Measurements from ENCODE around the gene LILRA5.
"Not testable (repeated sequence)": the region's sequence is repeated elsewhere in the genome, so short reads cannot be mapped to it uniquely, and the experiment has no call there.

The LILRA5 gene

DNA sequence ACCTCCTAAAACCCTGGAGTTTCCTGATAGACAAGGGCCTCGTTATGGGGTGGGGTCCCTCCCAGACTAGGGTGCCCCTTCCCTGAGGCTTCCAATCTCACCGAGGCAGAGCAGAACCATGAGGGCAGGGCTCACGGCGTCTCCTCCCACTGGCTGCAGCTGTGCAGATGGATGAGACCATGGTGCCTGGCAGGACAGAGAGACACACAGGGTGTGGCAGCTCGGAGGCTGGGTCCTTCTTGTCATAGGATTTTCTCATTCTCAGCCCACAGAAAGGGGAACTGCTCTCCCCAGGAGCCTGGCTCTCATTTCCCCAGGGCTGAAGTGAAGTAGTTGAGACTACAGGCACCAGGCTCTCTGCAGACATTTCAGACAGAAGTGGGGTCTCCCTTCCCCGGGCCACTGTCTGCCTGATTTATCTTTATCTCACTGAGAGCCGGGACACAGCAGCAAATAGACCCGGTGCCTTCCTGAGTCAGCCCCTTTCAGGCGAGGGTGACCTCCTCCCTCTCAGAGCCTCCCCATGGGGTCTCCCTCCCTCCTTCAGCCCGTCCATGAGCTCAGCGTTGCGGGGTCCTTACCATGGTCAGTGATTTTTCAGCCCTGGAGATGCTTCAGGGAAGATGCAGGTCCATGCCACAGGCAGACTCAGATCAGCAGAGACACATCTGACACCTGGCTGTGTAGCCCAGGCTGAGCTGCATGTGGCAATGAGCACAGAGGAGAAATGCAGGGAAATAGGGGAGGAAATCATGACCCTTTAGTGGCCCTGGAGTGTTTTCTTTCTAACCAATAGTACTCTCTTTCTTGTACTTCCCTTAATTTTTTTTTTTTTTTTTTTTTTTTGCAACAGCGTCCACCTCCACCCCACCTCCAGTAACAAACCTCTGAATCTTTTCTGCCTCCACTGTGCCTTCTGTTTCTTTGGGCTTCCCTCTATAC, at the start of gene LILRA5:
Gene LILRA5, minus strand, starts transcription at position 731 of the 942 bp plus-strand sequence. Its CDS starts 147 bp downstream, at position 584.
- in situ Hi-C loops (cut with HindIII; ENCODE audit: low pct_unique_long_range_greater_than_20kb, low sequenced_read_pairs), result no loop called here
- DNase-seq (ENCODE audit: low read depth in 1 of 2, low spot score in 1 of 2), result no peak
- TF ChIP-seq JUND (IDR thresholded peaks at IDR 0.05; ENCODE audit: low read depth), result no peak

DNA sequence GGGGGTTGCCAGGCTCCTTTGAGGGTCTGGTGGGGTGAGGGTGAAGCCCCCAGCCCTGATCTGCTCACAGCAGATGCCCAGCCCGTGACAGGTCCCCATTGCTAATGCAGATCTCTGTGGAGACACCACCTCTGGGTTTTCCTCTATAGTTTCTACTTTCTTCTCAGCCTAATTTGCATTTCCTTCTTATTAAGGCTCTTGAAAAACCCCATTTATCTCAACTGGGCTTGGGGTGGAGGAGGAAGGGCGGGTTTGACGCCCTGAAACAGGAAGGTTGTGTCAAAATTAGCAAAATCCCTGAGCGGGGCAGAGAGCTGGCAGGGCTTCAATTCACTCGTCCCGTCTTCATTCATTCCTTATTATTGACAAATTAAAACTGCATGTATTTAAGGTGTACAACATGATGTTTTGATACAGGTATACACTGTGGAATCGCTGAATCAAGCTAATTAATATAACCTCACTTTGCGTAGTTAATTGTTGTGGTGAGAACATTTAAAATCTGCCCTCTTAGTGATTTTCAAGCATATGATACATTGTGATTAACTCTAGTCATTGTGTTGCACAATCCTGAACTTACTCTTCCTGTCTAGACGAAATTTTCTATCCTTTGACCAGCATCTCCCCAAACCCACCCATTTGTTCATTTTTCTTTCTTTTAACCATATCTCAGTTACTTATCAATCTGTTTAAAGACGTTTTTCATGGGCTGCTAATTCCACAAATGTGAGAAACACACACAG, 48.9 kb upstream of the LILRA5 start:
- in situ Hi-C loops (cut with HindIII; ENCODE audit: low pct_unique_long_range_greater_than_20kb, low sequenced_read_pairs); DNase-seq (ENCODE audit: low read depth in 1 of 2, low spot score in 1 of 2): not testable (repeated sequence)

DNA sequence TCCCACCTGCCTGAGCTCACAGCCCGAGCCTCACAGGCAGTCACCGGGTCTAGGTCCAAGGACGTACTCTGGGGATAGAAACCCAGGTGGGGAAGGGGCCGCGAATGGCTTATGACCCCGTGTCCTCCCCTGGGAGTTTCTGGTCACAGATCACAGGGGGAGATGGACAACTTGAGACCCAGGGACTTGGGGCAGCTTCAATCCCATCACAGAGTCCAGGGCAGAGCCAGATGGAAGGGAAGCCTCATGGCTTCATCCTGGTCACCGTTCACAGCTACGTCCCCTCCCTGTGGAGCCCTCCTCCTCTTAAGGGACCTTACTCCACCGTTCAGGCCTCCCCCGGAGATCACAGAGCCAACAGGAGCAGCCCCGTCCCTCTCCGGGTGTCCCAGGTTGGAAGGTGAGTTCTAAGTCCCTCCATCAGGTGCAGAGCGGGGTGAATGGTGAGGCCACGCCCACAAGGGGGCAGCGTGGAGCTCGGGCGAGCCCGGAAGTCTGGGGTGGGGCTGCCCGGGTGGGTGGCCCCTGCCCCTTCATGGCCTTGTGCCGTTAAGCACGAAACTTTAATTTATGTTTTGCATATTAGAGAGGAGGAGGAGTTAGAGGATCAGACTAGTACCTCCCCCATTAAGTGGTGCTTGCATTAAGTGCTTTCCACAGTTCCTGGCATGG, 46.3 kb upstream of the LILRA5 start:
- in situ Hi-C loops (cut with HindIII; ENCODE audit: low pct_unique_long_range_greater_than_20kb, low sequenced_read_pairs); DNase-seq (ENCODE audit: low read depth in 1 of 2, low spot score in 1 of 2): not testable (repeated sequence)

DNA sequence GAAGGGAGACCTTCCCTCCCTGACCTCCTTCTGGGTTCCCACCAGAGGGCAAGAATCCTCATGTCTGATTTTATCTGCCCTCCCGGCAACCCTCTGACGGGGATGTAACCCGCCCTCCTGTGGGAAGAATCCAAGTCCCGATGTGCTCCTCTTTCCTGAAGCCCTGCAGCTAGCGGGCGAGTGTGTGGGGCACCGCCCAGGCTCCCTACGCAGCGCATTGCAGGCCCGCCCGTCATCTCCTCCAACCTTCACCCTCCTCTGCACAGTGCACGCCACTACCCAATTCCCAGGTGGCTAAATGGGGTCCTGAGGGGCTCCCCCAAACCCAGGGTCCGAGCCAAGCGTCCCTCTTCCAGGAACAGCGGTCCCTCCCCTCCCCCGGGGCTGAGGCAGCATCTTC, 44.4 kb upstream of the LILRA5 start:
- in situ Hi-C loops (cut with HindIII; ENCODE audit: low pct_unique_long_range_greater_than_20kb, low sequenced_read_pairs), result no loop called here
- no peak for TF ChIP-seq JUND (IDR thresholded peaks at IDR 0.05; ENCODE audit: low read depth)
- DNase-seq (ENCODE audit: low read depth in 1 of 2, low spot score in 1 of 2), result no peak

DNA sequence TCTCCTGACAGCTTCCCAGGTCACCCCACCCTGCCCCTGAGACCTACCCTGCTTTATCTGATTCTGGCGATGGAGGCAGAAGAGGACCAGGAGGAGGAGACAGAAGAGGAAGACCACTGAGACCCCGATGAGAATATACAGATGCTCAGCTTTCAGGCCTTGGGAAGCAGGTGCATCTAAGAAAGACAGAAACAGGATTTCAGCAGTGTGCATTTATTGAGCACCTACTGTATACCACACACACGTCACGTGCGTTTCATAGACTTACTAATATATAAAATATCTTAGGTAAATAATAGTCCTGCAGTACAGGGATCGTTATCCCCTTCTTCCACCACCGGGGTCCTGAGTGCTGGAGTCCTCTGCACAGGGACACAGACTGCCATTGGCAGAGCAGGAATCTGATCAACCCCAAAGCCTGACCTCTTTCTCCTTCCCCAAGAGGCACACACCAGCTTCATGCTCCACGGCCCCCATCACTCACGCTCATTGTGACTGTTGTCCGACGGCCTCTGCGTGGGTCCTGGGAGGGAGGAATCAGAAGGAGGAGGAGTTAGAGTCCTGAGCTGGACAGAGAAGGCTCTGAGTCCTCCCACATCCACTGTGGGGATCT, 43.6 kb upstream of the LILRA5 start:
- no peak for DNase-seq (ENCODE audit: low read depth in 1 of 2, low spot score in 1 of 2)
- in situ Hi-C loops (cut with HindIII; ENCODE audit: low pct_unique_long_range_greater_than_20kb, low sequenced_read_pairs), result no loop called here
- no peak for TF ChIP-seq JUND (IDR thresholded peaks at IDR 0.05; ENCODE audit: low read depth)

DNA sequence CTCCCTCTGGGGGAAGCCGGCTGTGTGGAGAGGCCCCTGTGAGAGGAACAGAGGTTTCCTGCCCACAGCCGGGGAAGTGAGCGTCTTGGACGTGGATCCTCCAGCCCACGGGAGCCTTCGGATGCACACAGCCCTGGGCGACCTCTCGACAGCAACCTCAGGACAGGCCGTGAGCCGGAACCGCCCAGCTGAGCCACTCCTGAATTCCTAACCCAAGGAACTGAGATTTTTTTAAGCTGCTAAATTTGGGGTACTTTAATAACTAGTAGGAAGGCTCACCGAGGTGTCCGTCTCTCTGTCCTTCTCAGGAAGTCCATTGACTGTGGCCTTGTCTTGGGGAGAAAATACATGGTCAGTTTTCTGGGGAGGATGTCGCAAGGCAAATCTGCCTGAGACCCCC, 42.7 kb upstream of the LILRA5 start:
- in situ Hi-C loops (cut with HindIII; ENCODE audit: low pct_unique_long_range_greater_than_20kb, low sequenced_read_pairs), result no loop called here
- no peak for TF ChIP-seq JUND (IDR thresholded peaks at IDR 0.05; ENCODE audit: low read depth)
- no peak for DNase-seq (ENCODE audit: low read depth in 1 of 2, low spot score in 1 of 2)

DNA sequence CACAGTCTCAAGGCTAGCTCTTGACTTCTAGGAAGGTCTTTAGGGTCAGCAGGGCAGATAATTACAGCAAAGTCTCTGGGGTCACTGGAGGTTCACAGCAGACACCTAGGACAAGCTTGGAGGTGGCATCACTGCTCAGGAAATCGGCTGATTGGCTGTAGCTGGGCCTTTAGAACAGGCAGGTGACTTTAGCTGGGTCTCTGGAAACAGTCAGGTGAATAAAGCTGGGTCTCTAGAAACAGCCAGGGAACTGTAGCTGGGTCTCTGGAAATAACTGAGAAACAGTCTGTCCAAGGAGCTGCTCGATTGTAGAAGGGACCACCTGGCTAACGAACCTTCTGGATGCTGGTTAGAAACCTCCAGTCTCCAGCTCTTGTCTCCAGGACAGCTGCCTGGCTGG, 41.8 kb upstream of the LILRA5 start:
- no peak for TF ChIP-seq JUND (IDR thresholded peaks at IDR 0.05; ENCODE audit: low read depth)
- no peak for DNase-seq (ENCODE audit: low read depth in 1 of 2, low spot score in 1 of 2)
- in situ Hi-C loops (cut with HindIII; ENCODE audit: low pct_unique_long_range_greater_than_20kb, low sequenced_read_pairs), result no loop called here

DNA sequence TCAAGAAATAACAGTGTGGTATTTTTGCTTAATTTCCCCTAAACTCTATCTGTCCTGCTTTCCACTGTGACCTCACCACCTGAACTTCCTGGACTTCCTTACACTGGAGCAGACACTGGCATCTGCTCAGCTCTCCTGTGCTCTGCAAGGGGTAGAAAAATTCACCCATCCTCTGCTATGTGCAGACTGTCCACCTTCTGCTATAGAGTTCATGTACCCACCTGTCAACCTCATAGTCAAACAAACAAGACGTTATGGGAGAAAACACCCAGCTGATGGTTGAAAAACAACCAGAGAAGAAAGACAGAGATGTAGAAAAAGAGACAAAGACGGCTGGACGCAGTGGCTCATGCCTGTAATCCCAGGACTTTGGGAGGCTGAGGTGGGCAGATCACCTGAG, 39.6 kb upstream of the LILRA5 start:
- DNase-seq (ENCODE audit: low read depth in 1 of 2, low spot score in 1 of 2), result no peak
- in situ Hi-C loops (cut with HindIII; ENCODE audit: low pct_unique_long_range_greater_than_20kb, low sequenced_read_pairs), result no loop called here
- no peak for TF ChIP-seq JUND (IDR thresholded peaks at IDR 0.05; ENCODE audit: low read depth)

DNA sequence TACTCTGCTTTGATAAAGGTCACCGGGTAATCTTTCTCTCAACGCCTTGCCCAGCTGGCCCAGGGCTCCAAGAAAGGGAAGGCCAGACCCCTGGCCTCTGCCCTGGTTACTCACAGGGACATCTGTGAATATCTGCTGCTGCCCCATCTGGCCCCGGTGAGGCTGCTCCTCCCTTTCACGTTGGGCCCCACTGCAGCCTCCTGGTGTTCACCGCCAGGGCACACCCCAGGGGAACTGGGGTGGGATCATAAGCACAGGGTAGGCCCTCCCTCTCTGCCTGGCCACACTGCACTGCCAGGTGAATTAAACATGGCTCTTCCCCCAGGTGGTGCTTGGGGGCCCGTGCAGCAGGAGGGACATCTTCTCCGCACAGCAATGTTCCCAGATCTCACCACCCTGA, 39.1 kb upstream of the LILRA5 start:
- in situ Hi-C loops (cut with HindIII; ENCODE audit: low pct_unique_long_range_greater_than_20kb, low sequenced_read_pairs), result no loop called here
- no peak for TF ChIP-seq JUND (IDR thresholded peaks at IDR 0.05; ENCODE audit: low read depth)
- DNase-seq (ENCODE audit: low read depth in 1 of 2, low spot score in 1 of 2), result no peak

DNA sequence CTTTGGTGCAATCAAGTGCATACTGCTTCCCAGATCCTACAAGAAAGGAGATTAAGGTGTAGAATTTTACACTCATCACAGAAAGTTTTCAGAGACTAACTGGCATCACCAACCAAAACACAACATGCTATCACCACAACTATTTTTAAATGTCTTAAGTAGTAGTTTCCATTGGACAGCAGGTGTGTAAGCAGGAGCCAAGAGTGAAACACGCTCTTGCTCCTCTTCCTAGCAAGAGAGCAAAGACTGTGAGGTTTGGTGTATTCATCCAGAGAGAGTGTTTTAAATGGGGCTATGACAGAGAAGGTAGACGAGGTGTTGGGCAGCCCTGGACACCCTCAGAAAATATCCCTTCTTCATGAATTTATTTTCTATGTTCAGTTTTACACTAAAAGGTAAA, 38.5 kb upstream of the LILRA5 start:
- in situ Hi-C loops (cut with HindIII; ENCODE audit: low pct_unique_long_range_greater_than_20kb, low sequenced_read_pairs), result no loop called here
- no peak for DNase-seq (ENCODE audit: low read depth in 1 of 2, low spot score in 1 of 2)
- no peak for TF ChIP-seq JUND (IDR thresholded peaks at IDR 0.05; ENCODE audit: low read depth)

DNA sequence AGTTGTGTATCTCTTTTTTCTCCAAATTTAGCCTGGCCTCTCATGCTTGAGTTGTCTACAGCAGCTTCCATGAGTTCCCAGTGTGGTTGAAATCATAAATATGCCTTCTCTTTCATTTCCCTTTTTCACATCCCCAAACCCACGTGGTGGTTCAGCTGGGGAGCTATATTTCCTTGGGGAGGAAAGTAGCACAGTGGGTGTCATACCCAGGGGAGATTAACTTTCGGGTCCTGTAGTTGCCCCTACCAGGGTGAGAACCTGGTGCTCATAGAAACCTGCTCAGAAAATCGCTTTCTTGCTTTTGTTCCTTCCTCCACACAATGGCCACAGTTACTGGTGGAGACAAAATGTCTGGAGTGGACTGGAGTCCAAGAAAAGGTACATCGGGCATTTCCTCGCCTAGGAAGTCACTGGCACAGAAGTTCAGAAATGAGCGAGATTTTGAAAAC, 33.0 kb upstream of the LILRA5 start:
- no peak for TF ChIP-seq JUND (IDR thresholded peaks at IDR 0.05; ENCODE audit: low read depth)
- in situ Hi-C loops (cut with HindIII; ENCODE audit: low pct_unique_long_range_greater_than_20kb, low sequenced_read_pairs), result no loop called here
- no peak for DNase-seq (ENCODE audit: low read depth in 1 of 2, low spot score in 1 of 2)

DNA sequence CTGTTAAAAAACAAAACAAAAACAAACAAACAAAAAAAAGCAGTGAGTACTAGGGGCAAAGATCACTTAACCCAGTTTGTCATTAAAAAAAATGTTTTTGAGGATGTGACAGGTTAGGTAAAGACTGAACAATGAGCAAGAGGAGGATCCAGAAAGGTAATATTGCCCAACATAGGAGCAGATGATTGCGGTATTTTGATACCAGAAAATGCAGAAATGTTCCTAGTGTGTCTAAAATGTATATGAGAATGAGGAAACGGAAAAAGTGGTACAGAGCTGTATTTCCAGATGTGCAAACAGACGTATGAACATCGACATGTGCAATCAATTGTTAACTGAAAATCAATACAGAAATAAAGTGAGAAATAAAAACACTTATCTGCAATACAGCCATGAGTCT, 30.9 kb upstream of the LILRA5 start:
- DNase-seq (ENCODE audit: low read depth in 1 of 2, low spot score in 1 of 2), result no peak
- in situ Hi-C loops (cut with HindIII; ENCODE audit: low pct_unique_long_range_greater_than_20kb, low sequenced_read_pairs), result no loop called here
- TF ChIP-seq JUND (IDR thresholded peaks at IDR 0.05; ENCODE audit: low read depth), result no peak

All from T47D (cell line).